HG03139 (cell line): ENCODE measurements around the gene THY1.
"Not testable (repeated sequence)": the region's sequence is repeated elsewhere in the genome, so short reads cannot be mapped to it uniquely, and the experiment has no call there.

ENCODE experiments used
- ATAC-seq: cut with Tn5 transposase; IDR thresholded peaks from one replicate; pipeline ENCODE4 v1.9.1; 2021; ENCODE audit not compliant: unreplicated experiment

The THY1 gene

GRCh38 chr11:119446434-119446833 lies 23.5 kb upstream of the THY1 start:
- no peak for ATAC-seq

DNA sequence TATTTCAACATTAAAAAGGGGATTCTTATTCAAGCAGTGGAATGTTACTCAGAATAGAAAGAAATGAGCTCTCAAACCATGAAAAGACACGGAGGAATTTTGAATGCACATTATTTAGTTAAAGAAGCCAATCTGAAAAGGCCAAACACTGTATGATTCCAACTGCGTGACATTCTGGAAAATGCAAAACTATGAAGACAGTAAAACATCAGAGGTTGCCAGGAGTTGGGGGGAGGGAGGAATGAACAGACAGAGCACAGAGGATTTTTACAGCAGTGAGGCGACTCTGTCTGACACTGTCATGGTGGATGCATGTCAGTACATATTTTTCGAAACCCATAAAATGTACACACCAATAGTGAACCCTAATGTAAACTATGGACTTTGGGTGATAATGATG lies 22.9 kb upstream of the THY1 start:
- ATAC-seq = no peak

- ATAC-seq = no peak
Measured at GRCh38 chr11:119445379-119445778, 22.4 kb upstream of the THY1 start.

GRCh38 chr11:119441898-119442243 lies 18.9 kb upstream of the THY1 start:
- no peak for ATAC-seq

DNA sequence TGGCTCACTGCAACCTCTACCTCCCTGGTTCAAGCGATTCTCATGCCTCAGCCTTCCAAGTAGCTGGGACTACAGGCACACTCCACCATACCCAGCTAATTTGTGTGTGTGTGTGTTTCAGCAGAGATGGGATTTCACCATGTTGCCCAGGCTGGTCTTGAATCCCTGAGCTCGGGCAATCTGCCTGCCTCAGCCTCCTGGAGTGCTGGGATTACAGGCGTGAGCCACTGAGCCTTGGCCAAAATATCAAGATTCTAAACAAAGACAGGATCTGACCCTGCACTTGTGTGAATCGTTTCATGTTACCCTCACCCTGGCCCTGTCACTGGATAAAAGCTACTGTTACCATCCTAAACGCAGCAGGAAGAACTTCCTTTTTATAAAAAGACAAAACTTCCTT lies 15.6 kb upstream of the THY1 start:
- ATAC-seq = no peak

GRCh38 chr11:119437521-119437920 lies 14.5 kb upstream of the THY1 start:
- not testable (repeated sequence) for ATAC-seq

DNA sequence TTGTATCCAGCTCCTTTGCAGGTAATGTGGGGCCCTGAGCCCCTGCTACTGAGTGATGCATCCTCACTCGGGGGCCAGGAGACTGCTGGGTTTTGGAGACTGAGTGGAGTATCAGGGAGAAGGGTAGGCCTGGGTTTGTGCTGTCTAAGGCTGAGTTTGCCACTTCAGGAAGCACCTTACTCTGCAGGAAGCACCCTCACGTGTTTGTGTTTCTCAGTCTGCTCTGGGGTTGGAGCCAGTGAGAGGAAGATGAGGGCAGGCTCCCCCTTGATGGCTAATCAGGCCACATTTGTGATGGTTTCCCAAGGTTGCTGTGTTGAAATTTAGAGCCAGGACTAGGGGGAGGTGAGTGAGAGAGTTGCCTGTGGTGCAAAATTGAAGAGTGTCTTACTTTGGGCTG lies 13.7 kb upstream of the THY1 start:
- no peak for ATAC-seq

DNA sequence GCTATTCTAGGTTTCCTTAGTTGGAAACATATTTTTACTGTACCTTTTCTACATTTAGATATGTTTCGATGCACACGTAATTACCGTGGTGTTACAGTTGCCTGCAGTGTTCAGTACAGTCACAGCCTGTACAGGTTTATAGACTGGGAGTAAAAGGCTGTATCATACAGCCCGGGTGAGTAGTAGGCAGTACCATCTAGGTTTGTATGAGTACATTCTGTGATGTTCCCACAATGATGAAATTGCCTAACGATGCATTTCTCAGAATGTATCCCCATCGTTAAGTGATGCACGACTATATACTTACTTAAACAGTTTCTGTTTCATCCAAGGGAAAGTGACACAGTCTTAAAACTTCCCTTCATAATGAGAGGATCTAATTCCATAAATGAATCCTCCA lies 13.1 kb upstream of the THY1 start:
- no peak for ATAC-seq

DNA sequence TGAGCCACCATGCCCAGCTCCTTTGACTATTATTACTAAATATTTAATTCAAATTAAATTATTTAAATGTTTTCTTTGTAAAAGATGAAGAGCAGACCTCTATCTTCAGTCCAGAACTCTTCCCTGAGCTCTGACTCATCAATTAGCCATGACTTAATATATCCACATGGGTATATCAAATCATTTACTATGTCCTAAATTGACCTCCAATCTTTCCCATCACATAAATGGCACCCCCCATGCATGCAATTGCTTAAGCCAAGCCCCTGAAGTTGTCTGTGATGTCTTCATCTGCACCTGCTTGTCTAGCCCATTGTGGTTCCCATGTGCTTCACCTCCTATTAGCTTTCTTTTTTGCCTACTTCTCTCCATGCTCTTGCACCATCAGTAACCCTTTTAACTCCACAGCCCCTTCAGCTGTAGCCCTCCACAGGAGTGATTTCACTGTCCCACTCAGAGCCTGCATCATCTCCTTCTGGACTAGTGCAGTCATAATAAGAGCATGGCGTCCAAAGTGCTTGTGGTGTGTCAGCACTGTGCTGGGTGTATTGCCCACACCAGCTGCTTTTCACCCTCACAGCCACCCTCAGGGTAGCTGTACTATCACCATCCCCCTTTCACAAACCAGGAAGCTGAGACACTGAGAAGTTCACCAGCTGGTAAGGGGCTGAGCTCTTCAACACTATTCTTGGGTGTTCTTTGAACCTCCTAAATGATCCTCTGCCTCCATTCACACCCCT lies 11.8 kb upstream of the THY1 start:
- no peak for ATAC-seq

- no peak for ATAC-seq
Measured at GRCh38 chr11:119433358-119433725, 10.4 kb upstream of the THY1 start.

DNA sequence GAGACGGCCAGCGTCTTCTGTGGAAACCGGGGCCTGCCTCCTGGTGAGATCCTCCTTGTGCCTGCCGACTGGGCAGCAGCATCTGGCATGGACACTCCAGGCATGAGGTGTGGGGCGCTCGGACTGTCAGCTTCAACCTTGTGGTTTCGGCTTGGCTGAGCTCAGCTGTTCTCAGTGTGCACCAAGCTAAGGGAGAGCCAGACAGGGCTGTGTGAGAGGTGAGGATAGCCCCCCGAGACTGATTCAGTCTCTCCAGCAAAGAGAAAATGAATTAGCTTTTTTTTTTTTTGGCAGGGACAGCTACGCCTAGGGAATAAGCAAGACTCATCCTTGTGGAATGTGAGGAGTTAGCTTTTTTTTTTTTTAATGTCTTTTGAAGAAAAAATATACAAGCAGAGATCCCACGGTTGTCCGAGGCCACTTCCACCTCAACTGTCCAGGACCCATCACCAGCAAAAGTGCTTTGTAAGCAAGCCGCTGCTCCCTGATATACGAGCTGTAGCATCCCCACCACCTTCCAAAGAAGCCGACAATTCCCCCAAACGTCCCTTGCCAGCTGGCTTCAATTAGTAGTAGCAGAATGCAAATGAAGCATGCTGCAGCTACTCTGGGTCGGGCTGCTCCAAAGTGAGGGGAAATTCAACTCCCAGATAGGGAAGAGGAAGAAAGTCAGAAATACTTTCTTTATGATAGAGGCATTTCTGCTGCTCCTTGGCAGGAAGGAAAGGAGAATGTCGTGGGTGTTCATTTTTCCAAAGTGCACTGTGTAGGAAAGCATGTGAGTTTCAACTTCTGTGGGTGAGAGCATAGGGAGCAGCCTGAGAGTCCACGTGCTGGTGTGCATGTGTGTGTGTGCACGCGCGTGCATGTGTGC lies 9.7 kb upstream of the THY1 start:
- ATAC-seq = no peak

GRCh38 chr11:119431523-119431922 lies 8.6 kb upstream of the THY1 start:
- no peak for ATAC-seq

GRCh38 chr11:119427279-119427678 lies 4.3 kb upstream of the THY1 start:
- no peak for ATAC-seq

DNA sequence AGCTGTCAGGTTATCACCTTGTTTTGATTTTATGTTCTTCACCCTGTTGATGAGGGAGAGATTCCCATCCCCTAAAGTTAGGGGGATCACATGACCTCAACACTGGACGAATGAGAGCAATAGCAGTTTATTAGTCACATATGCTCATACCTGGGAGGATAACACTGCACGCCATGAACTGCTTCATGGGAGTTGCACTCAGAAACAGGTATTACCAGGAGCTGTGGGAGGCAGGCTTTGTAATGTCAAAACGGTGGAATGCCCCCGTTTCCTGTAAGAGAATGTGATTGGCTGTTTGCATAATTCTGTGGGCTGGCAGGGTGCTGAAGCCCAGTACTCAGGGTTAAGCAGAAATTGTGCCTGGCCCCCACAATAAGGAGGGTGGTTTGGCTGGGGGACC lies 3.2 kb upstream of the THY1 start:
- no peak for ATAC-seq

DNA sequence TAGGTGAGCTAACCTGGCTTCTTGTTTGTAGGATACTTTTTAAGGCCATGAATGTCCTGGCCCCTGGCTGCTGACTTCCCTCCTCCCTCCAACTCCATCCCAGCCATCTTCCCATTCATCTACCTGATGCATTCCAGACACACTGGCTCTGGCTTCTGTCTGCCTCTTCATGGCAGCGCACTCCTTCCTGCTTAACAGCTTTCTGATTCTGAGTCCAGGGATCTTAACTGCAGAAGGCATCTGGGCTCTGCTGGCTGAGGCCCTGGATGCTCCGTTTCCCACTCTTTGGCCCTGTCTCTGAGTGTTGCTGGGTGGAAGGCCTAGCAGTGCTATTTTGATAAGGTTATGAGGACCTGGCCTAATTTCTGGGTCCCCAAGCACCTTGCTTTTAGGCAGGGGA lies 1.8 kb upstream of the THY1 start:
- no peak for ATAC-seq

- no peak for ATAC-seq
Measured at GRCh38 chr11:119424276-119424675, 1.3 kb upstream of the THY1 start.

DNA sequence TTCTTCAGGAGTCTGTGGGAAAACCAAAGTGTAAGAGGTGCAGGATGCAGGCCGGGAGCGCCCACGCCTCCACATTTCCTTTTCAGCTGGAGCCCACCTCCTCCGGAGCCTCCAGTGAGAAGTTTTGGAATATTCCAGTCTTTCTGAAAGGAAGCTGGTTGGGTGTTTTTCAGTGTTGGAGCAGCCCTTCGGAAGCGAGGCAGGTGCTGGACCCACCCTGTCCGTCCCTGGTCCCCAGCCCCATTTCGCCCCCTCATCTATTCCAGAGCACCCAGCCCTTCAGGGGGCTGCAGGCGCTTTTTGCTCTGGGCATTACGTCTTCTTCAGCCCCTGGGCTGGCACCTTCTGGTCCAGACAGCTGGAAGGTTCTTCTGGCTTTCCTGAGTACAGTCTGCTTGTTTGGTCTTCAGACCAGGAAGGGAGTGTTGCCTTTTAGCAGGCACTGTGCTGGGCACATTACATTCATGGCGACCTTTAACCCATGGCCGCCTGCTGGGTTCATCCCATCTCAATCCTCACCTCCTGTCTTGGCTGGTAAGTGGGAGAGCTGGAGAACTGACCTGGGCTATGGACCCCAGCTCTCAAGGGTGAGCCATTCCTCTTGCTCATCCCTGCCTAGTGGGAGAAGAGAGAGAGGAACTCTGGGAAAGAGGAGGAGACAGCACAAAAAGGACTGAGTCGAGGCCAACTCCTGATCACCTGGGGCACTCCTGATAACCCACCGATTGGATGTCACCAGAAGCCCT lies 710 bp upstream of the THY1 start:
- no peak for ATAC-seq

DNA sequence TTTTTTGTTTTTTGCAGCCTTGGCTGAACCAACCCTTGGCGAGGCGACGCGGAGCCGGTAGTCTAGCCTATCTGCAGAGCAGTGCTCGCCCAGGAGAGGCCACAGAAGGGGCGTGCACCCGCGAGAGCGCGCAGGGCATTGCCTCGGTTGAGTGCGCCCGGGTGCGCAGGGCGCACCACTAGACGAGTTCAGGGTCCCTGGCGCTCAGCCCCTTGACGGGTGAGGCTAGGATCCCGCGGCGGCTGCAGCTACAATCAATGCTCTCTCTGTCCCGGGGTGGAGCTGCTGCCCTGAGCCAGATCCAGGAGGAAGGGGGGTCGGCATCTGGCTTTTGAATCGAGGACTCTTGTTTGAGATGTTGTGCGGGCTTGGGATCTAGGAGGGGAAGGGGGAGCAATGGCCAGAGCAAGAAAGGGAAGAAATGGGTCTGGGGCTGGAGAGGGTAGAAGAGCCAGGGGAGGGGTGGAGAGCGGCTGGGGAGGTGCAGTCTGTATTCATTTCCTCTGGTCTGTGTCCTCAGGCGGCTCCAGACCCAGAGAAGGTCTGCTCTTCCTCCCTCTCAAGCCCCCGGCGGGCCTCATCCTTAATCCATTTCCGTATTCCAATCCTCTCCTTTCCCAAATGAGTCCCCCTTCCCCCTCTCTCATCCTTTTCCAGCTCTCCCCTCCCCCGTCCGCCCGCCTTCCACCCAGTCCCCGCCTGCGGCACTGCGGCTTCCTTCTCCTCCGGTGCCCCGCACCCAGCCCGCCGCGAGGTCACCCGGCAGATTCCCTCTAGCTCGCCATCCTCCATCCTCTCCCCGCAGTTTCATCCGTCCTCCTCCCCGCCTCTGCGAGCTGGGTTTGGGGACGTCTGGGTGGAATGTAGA lies 797 bp downstream of the THY1 start:
- ATAC-seq = no peak

GRCh38 chr11:119421351-119421750 lies 1.6 kb downstream of the THY1 start:
- no peak for ATAC-seq

DNA sequence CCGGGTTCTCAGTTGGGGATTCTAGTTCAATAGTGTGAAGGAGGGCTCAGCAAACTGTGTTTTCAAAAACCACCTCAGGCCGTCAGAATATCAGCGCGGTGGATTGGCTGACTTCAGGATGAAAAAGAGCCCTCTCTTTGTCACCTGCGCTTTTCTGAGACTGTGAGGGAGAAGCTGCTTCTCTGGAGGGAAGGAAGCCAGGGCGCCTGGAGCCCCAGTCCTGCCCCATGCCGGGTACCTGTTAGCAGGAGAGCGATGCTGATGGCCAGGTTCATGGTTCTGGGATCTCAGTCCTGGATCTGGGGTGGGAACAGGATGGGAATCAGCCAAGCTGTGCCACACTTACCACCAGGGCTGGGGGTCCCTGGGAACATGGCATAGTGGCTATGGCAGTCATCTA lies 2.3 kb downstream of the THY1 start:
- ATAC-seq = no peak
